ENCODE results near the gene TMCC2. TPM values are rescaled to one million over a fixed set of nuclear protein-coding genes. Genes with fewer than 3 reads are reported as not detected.

Gene TMCC2
- total RNA-seq, 1 donor from 2014 or later = 10.6 TPM

GRCh38 chr1:205293350-205294074, 65.8 kb downstream of the TMCC2 start:
- no peaks in the 10 kb centered on the region for H4K20me1 ChIP-seq (ENCODE audit: insufficient read depth, low read length)
- H3K4me2 ChIP-seq (ENCODE audit: low read length) = peak overlapping the region; percentile 75
- Mint-ChIP-seq H3K4me3 (ENCODE audit: unreplicated experiment) (no peak overlapping the region), H3K9me3 (ENCODE audit: unreplicated experiment) (no peaks in the 10 kb centered on the region), H3K4me1 (ENCODE audit: low read depth, unreplicated experiment) (peaks cover 50% of the 10 kb centered on the region), H3K27me3 (ENCODE audit: low read depth, unreplicated experiment) (no peaks in the 10 kb centered on the region), H3K27ac (ENCODE audit: unreplicated experiment) (peak overlapping the region; percentile 100), H3K36me3 (ENCODE audit: low read depth, unreplicated experiment) (no peaks in the 10 kb centered on the region)
- no peak for TF ChIP-seq CTCF (IDR thresholded peaks at IDR 0.05; ENCODE audit: insufficient read depth, low read depth, low read length)
- TF ChIP-seq EZH2 (IDR thresholded peaks at IDR 0.05; ENCODE audit: insufficient read depth, low read length) = no peak
- peaks cover 28% of the 10 kb centered on the region for H3K4me1 ChIP-seq (ENCODE audit: insufficient read depth, low read length)
- H3K79me2 ChIP-seq (ENCODE audit: insufficient read depth, low read length) = no peaks in the 10 kb centered on the region
- FAIRE-seq = no peak
- H3K27me3 ChIP-seq (ENCODE audit: insufficient read depth, low read length) = no peaks in the 10 kb centered on the region
- H3K4me3 ChIP-seq (ENCODE audit: insufficient read depth, low read depth, low read length) = no peak overlapping the region
- H3K9ac ChIP-seq (ENCODE audit: low read length) = peak overlapping the region; percentile 78
- peak overlapping the region; percentile 93 for H3K27ac ChIP-seq (ENCODE audit: low read depth, low read length)
- no peak for DNase-seq (ENCODE audit: low read depth)
- no peaks in the 10 kb centered on the region for H3K36me3 ChIP-seq (ENCODE audit: insufficient read depth, low read length)
- H2AFZ ChIP-seq (ENCODE audit: low read depth, low read length) = no peak overlapping the region
- no peaks in the 10 kb centered on the region for H3K9me3 ChIP-seq (ENCODE audit: insufficient read depth, low read depth, low read length)

GRCh38 chr1:205294175-205294917, 66.6 kb downstream of the TMCC2 start:
- TF ChIP-seq CTCF (IDR thresholded peaks at IDR 0.05; ENCODE audit: insufficient read depth, low read depth, low read length) (no peak), EZH2 (IDR thresholded peaks at IDR 0.05; ENCODE audit: insufficient read depth, low read length) (no peak)
- H3K9ac ChIP-seq (ENCODE audit: low read length) = peak overlapping the region; percentile 78
- DNase-seq (ENCODE audit: low read depth) = peak; percentile 89
- Mint-ChIP-seq H3K4me1 (ENCODE audit: low read depth, unreplicated experiment) (peaks cover 55% of the 10 kb centered on the region), H3K36me3 (ENCODE audit: low read depth, unreplicated experiment) (no peaks in the 10 kb centered on the region), H3K4me3 (ENCODE audit: unreplicated experiment) (peak overlapping the region; percentile 57), H3K27ac (ENCODE audit: unreplicated experiment) (peak overlapping the region; percentile 100), H3K27me3 (ENCODE audit: low read depth, unreplicated experiment) (no peaks in the 10 kb centered on the region), H3K9me3 (ENCODE audit: unreplicated experiment) (no peaks in the 10 kb centered on the region)
- peak overlapping the region; percentile 75 for H3K4me2 ChIP-seq (ENCODE audit: low read length)
- no peaks in the 10 kb centered on the region for H3K36me3 ChIP-seq (ENCODE audit: insufficient read depth, low read length)
- peaks cover 33% of the 10 kb centered on the region for H3K4me1 ChIP-seq (ENCODE audit: insufficient read depth, low read length)
- no peaks in the 10 kb centered on the region for H3K9me3 ChIP-seq (ENCODE audit: insufficient read depth, low read depth, low read length)
- no peaks in the 10 kb centered on the region for H3K79me2 ChIP-seq (ENCODE audit: insufficient read depth, low read length)
- H3K4me3 ChIP-seq (ENCODE audit: insufficient read depth, low read depth, low read length) = peak overlapping the region; percentile 11
- FAIRE-seq = peak; percentile 17
- H4K20me1 ChIP-seq (ENCODE audit: insufficient read depth, low read length) = no peaks in the 10 kb centered on the region
- no peak overlapping the region for H2AFZ ChIP-seq (ENCODE audit: low read depth, low read length)
- H3K27me3 ChIP-seq (ENCODE audit: insufficient read depth, low read length) = no peaks in the 10 kb centered on the region
- H3K27ac ChIP-seq (ENCODE audit: low read depth, low read length) = peak overlapping the region; percentile 93

Data from astrocyte (in vitro differentiated cells and primary cell).